ENCODE measurements around the gene ZNF717. TPM values are rescaled to one million over a fixed set of nuclear protein-coding genes. Genes with fewer than 3 reads are reported as not detected.

The ZNF717 gene
- polyA plus RNA-seq, 1 of the 3 experiments (the other 2 are of a cell fraction) = 9.9 TPM

GRCh38 chr3:75737831-75738493, 47.4 kb downstream of the ZNF717 start (continued):
- TF ChIP-seq ZBTB33 (IDR thresholded peaks at IDR 0.05; ENCODE audit: borderline replicate concordance, low read depth) (no peak), RCOR1 (IDR thresholded peaks at IDR 0.05; ENCODE audit: low read length) (no peak)

- Histone ChIP-seq H3K27me3 (ENCODE audit: insufficient read depth) (no peaks in the 10 kb centered on the region), H4K20me1 (ENCODE audit: insufficient read depth) (no peaks in the 10 kb centered on the region)
- 52% methylated on average over 2 of the region's 2 CpGs for WGBS (ENCODE audit: low lambda C conversion rate)
Measured at GRCh38 chr3:75727985-75728384, 57.4 kb downstream of the ZNF717 start.

More at GRCh38 chr3:75727985-75728384, 57.4 kb downstream of the ZNF717 start:
- POLR2A ChIA-PET = no interaction called here
- CTCF ChIA-PET = no interaction called here
- no peak overlapping the region for H2AFZ ChIP-seq (ENCODE audit: low read depth)
- H3K9ac ChIP-seq = no peak overlapping the region
- H3F3A ChIP-seq (replicated peaks; ENCODE audit: insufficient read depth) = no peaks in the 10 kb centered on the region
- H3K4me2 ChIP-seq = no peak overlapping the region
- H3K36me3 ChIP-seq (replicated peaks in 1 of 2; ENCODE audit: control insufficient read depth in 1 of 2, insufficient read depth in 2 of 2, low read length in 1 of 2) = peaks cover 4 to 33% of the 10 kb centered on the region in 2 experiments
- H3K4me1 ChIP-seq (ENCODE audit: control insufficient read depth in 1 of 2, insufficient read depth in 2 of 2, low read depth in 1 of 2, low read length in 1 of 2) = no peaks in the 10 kb centered on the region
- DNase-seq = no peak
- no peaks in the 10 kb centered on the region for H3K9me3 ChIP-seq
- H3K9me2 ChIP-seq = no peaks in the 10 kb centered on the region
- TF ChIP-seq MEF2A (IDR thresholded peaks at IDR 0.05; ENCODE audit: borderline replicate concordance, low read depth) (no peak), FOSL2 (IDR thresholded peaks at IDR 0.05; ENCODE audit: borderline replicate concordance, low read depth) (no peak), RXRA (IDR thresholded peaks at IDR 0.05; ENCODE audit: borderline replicate concordance, low read depth) (no peak), JUND (IDR thresholded peaks at IDR 0.05) (no peak), REST (IDR thresholded peaks at IDR 0.05; ENCODE audit: low read depth, low read length) (no peak), SIN3A (IDR thresholded peaks at IDR 0.05; ENCODE audit: borderline replicate concordance, low read depth, low read length) (no peak), CTCF (IDR thresholded peaks at IDR 0.05) (no peak), MAX (IDR thresholded peaks at IDR 0.05; ENCODE audit: low read depth) (no peak), RFX5 (IDR thresholded peaks at IDR 0.05; ENCODE audit: low read length) (no peak), GABPA (IDR thresholded peaks at IDR 0.05; ENCODE audit: low read depth) (no peak), RCOR1 (IDR thresholded peaks at IDR 0.05; ENCODE audit: low read length) (no peak), IRF3 (IDR thresholded peaks at IDR 0.05; ENCODE audit: low read depth, low read length) (no peak), EZH2phosphoT487 (IDR thresholded peaks at IDR 0.05; ENCODE audit: borderline replicate concordance, low read depth) (no peak), FOXJ3 (CRISPR knock-in tag; IDR thresholded peaks at IDR 0.05) (no peak), FOXM1 (IDR thresholded peaks at IDR 0.05; ENCODE audit: low read depth) (no peak), USF2 (IDR thresholded peaks at IDR 0.05; ENCODE audit: borderline replicate concordance, low read depth, low read length) (no peak), TAF1 (IDR thresholded peaks at IDR 0.05; ENCODE audit: borderline replicate concordance, low read depth, low read length) (no peak), NRF1 (IDR thresholded peaks at IDR 0.05; ENCODE audit: low read depth, low read length) (no peak)
- no peak overlapping the region for H3K27ac ChIP-seq (ENCODE audit: low read depth in 2 of 2, low read length in 1 of 2)
- no peak overlapping the region for H3K4me3 ChIP-seq (ENCODE audit: low read depth in 2 of 2, low read length in 1 of 2)
- no peaks in the 10 kb centered on the region for H3K79me2 ChIP-seq (ENCODE audit: insufficient read depth)
